Endothelial cell of hepatic sinusoid (primary cell): ENCODE results near the gene WWOX.

Experiments
- in situ Hi-C: cut with HindIII; loops from 2 replicates; pipeline ENCODE4 v1.10.0; 2017; ENCODE audit warnings: low sequenced_read_pairs

The WWOX gene

DNA sequence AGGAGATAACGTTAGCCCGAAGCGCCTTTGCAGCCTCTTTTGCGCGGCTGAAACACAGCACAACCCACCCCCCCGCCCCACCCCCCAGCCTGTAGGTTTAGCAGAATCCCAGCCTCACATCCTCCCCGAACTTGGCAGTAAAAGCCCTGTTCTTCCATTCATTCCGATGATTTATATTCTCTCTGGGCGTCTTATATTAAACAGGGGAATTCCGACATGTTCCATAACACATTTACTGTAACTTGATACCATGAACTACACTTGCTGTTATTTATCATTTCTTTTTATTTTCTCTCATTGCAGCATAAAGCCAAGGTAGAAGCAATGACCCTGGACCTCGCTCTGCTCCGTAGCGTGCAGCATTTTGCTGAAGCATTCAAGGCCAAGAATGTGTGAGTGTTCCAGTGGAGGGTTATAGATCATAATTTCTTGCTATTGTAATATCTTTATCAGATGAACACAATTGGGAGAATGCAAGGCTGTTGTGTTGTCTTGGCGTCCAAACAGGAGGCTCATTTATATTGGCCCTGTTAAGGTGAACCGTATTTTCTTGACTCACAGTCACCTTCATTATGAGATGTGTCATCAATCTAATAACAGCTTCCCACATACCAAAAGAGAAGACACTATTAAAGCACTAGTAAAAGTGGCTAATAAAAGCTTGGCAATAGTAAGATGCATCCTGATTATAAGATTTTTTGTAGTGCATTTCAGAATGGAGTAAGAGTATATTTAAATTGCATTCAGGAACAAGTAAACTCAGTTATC, 287.3 kb downstream of the WWOX start:
- in situ Hi-C loops, result no loop called here

- in situ Hi-C loops, result no loop called here
Measured at GRCh38 chr16:78389009-78389498, 289.6 kb downstream of the WWOX start.

- in situ Hi-C loops, result no loop called here
Measured at GRCh38 chr16:78390092-78390491, 290.6 kb downstream of the WWOX start.

DNA sequence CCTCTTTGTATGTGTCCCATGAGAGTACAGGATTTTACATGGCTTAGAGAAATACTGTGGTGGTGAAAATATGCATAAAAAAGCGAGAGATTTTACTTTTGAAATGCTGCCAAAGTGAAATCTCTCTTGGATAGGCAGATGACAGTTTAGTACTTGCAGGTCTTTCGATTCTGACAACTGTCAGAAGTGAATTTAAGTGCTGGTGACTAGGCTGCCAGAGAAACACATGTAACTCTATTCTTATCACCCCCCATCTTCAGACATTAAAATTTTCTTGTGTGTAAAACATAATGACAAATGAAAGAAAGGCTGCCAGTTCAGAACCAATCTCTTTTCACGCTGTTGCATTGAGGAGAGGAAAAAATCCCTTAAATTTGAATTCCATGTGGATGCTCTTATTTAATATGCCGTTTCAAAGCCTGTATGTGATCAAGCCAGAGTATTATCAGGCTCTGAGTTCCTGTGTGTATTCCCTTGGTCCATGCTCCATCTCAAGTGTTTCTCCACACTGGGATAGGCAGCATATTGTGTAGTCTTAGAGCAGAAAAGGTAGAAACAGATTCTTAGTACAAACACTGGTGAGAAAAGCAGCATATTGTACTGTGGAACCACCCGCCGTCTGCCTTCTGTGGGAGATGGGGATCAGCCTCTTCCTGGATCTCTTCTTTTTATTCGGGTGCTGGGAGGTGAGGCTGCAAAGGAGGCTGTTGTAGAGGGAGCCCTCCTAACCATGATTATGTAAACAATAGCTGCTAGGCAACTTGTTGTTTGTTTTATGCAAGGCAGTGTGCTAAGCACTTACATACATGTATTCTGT, 291.3 kb downstream of the WWOX start:
- in situ Hi-C loops, result no loop called here

GRCh38 chr16:78392585-78393195, 293.2 kb downstream of the WWOX start:
- in situ Hi-C loops, result no loop called here

DNA sequence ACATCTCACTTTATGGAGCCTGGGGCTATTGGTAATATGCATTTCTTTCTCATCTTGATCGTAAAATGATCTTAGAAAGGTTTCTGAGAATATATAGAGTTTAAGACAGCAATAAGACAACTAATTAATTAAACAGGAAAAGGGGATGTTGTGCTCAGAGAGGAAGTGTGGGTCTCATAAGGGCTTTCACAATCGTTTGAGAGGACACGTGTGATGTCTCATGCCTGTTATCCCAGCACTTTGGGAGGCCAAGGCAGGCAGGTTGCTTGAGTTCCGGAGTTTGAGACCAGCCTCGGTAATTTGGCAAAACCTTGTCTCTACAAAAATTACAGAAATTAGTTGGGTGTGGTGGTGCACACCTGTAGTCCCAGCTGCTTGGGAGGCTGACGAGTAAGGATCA, 295.6 kb downstream of the WWOX start:
- in situ Hi-C loops, result no loop called here

- in situ Hi-C loops, result no loop called here
Measured at GRCh38 chr16:78396046-78396445, 296.6 kb downstream of the WWOX start.

DNA sequence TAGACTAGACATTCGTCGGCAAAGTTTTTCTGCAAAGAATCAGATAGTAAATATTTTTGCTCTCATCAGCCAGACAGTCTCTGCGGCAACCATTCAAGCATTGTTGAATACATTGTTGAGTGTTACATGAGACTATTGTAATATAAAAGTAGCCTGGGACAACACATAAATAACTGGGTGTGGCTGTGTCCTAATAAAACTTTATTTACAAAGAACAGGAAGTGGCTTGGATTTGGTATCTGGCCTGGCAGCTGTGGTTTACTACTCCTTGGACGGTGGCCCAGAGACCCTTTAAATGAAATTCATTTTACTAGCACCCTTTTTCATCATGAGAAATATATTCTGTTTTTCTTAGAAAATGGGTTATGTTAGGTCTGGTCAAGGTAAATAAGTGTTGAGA, 297.2 kb downstream of the WWOX start:
- in situ Hi-C loops, result no loop called here

DNA sequence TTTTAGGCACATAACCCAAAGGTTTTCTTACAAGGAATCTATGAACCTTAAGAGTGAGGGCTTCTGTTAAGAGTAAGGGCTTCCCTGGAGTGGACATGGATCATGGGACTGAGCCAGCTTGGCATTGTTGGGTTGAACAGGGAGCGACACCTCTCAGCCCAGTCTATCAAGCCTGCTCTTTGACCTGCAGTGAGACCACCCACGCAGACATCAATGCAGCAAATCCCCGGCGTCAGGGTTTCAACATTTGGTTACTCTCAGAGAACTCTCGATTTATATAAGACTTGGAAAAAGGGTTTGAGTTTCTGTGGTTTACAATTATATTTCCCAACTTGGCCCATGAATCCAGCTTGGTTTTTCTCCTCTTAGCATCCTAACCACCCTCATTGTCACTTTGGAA, 299.9 kb downstream of the WWOX start:
- in situ Hi-C loops, result no loop called here

GRCh38 chr16:78402833-78403232, 303.4 kb downstream of the WWOX start:
- in situ Hi-C loops, result no loop called here

DNA sequence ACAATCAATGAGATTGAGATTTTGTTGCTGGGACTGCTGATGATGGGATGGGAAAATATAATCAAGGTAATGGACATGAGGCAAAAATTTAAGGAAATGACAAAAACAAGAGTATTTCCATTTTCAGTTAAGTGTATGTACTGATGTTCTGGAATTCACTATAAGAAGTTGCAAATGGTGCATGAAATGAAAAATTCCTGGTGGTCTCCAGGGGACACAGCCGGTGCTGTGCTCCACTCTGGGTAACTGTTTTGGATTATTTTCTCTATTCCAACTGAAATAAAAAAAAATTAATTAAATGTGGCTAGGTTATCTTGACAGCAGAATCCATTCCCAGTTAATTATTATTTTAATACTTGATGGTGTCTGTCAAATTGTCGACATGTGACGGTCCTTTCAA, 305.6 kb downstream of the WWOX start:
- in situ Hi-C loops, result no loop called here

DNA sequence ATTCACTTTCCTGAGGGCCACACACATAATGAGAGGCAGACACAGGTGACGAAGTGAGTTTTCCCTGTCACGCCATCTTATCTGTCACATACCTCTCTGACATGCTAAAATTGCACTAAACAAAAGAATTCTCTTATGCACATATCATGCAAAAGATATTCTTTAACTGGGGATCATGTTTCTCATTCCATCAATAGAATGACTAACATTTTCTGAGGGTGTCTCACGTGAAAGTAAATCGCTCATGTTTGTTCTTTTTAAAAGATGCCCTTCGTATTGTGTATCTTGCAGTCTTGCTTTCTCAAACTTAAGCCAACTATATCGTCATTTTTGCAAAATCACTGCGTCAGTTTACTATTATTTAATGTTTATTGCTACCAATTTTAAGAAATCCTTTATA, 306.4 kb downstream of the WWOX start:
- in situ Hi-C loops, result no loop called here

- in situ Hi-C loops, result no loop called here
Measured at GRCh38 chr16:78407191-78407590, 307.7 kb downstream of the WWOX start.

DNA sequence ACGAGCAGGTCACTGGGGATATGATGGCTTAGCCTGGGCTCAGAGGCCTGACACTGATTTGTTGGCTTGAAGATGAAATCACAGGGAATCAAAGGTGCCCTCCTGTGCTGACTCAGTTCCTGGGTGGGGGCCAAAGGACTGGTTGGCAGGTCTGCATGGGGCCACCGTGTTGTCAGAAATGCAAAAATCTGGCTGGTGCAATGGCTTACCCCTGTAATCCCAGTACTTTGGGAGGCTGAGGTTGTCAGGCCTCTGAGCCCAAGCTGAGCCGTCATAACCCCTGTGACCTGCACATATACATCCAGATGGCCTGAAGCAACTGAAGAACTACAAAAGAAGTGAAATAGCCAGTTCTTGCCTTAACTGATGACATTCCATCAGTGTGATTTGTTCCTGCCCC, 314.2 kb downstream of the WWOX start:
- in situ Hi-C loops, result no loop called here

- in situ Hi-C loops, result no loop called here
Measured at GRCh38 chr16:78415013-78415412, 315.6 kb downstream of the WWOX start.

- in situ Hi-C loops, result no loop called here
Measured at GRCh38 chr16:78415669-78416068, 316.2 kb downstream of the WWOX start.

DNA sequence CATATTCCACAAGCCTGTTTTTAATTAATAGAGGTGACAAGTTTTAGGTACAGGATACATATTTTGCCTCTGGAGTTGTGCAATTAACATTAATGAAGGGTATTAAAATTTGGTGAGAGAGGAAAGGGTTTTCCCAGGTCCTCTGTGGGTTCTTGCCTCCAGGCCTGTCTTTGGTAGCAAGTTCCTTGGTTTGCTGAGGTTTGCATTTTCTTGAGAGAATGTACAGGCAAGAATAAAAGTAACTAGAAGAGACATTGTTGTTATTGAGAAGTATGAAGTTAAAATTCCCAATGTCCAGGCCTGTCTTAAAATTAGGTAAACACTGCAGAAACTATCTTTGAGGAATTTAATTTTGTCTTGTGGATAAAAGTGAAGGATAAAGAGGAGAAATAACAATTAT, 316.9 kb downstream of the WWOX start:
- in situ Hi-C loops, result no loop called here

DNA sequence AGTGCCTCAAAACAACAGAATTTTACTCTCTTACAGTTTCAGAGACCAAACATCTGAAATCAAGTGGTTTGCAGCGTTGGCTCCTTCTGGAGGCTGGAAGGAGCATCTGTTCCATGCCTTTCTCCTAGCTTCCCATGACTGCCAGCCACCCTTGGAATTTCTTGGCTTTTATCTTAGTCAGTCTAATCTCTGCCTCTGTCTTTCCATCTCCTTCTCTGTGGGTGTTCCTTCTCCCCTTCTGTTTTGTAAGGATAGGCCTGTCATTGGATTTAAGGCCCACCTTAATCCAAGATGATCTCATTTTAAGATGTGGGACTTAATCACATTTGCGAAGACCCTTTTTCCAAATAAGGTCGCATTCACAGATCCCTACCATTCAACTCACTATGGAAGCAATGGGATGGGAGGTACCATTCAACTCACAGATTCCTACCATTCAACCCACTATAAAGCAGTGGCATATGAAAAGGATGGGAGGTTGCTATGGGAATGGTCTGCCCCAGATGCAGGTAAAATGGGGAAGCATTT, 321.8 kb downstream of the WWOX start:
- in situ Hi-C loops, result no loop called here

- in situ Hi-C loops, result no loop called here
Measured at GRCh38 chr16:78425281-78425680, 325.8 kb downstream of the WWOX start.

DNA sequence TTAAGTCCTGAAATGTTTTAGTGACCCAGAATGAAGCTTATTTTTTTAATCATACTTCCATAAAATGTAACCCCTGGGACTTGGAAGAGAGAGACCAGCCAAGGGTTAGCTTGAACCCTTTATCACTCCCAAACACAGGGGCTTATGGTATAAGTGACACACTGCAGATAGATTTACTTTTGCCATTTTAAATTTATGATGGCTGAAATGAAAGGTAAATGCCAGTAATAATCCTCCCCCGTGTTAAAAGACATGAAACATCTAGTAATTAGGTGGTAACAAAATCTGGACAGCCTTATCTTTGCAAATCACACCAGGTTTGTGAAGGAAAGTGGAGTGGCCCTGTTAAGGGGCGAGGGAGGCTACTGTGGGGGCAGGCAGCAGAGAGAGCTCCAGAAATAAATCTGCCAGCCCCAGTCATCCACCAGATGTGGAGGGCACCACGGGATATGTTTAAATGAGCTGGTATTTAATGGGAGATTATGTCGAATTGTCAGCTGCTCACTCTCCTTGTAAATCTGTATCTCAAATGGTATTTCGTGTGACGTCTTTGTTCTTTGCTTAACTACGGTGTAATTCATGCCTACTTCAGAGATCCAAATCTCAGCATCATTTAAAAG, 326.5 kb downstream of the WWOX start:
- in situ Hi-C loops, result no loop called here

DNA sequence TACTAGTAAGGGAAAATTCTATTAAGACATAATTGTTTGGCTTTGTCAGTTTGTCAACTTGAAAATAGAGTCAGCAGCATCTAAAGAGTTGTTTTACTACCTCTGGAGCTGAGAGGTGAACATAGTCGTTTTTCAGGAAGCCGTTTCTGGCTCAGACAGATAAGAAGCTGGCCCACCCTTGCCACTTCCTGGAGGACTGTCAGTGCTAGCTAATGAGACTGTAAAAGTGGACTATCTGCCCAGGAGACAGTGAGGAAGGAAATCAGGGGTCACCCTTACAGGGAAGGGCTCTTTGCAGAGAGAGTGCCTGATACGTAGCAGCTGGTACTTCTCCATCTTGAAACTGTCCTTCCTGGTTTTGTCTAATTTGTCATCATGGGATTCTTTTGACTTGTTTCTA, 328.7 kb downstream of the WWOX start:
- in situ Hi-C loops, result no loop called here
